Stimulated activated CD8-positive, alpha-beta memory T cell treated with anti-CD3 and anti-CD28 coated beads, Interleukin-7, amount 100 ng/mL, for 1 hour (primary cell): ENCODE data around the gene ITGA6.
A peak's percentile ranks its signal among the peaks of the same experiment; 100 is the strongest.

Source experiments
- DNase-seq, 2 donors: peaks; one replicate each; pipeline ENCODE4 v3.0.0-alpha.2; 2020; ENCODE audit warnings: low read depth in 2 of 2

ITGA6 gene

GRCh38 chr2:172427256-172427989 lies at the start of gene ITGA6:
ITGA6 (plus strand) TSS chr2:172427586.
- DNase-seq = peak; percentile 42 to 60

GRCh38 chr2:172380436-172381274 lies 46.7 kb upstream of the ITGA6 start:
- no peak for DNase-seq

- DNase-seq = no peak
Observed at GRCh38 chr2:172381275-172382027, 45.9 kb upstream of the ITGA6 start.

- no peak for DNase-seq
Observed at GRCh38 chr2:172387361-172387760, 40.0 kb upstream of the ITGA6 start.

- no peak for DNase-seq
Observed at GRCh38 chr2:172389685-172390339, 37.6 kb upstream of the ITGA6 start.

- DNase-seq = no peak
Observed at GRCh38 chr2:172394002-172394401, 33.4 kb upstream of the ITGA6 start.

- DNase-seq = no peak
Observed at GRCh38 chr2:172395503-172395902, 31.9 kb upstream of the ITGA6 start.

- DNase-seq = no peak
Observed at GRCh38 chr2:172397148-172397834, 30.1 kb upstream of the ITGA6 start.

GRCh38 chr2:172398440-172398839 lies 28.9 kb upstream of the ITGA6 start:
- no peak for DNase-seq

- DNase-seq = no peak
Observed at GRCh38 chr2:172399765-172400164, 27.6 kb upstream of the ITGA6 start.

- DNase-seq = no peak
Observed at GRCh38 chr2:172402198-172402597, 25.2 kb upstream of the ITGA6 start.

GRCh38 chr2:172403402-172403801 lies 24.0 kb upstream of the ITGA6 start:
- no peak for DNase-seq

GRCh38 chr2:172403881-172404468 lies 23.4 kb upstream of the ITGA6 start:
- no peak for DNase-seq

- DNase-seq = no peak
Observed at GRCh38 chr2:172404824-172405223, 22.6 kb upstream of the ITGA6 start.

GRCh38 chr2:172405673-172406072 lies 21.7 kb upstream of the ITGA6 start:
- no peak for DNase-seq

GRCh38 chr2:172408143-172408766 lies 19.1 kb upstream of the ITGA6 start:
- no peak for DNase-seq

- DNase-seq = no peak
Observed at GRCh38 chr2:172409042-172409441, 18.3 kb upstream of the ITGA6 start.

GRCh38 chr2:172412984-172413492 lies 14.3 kb upstream of the ITGA6 start:
- no peak for DNase-seq

GRCh38 chr2:172415157-172415864 lies 12.1 kb upstream of the ITGA6 start:
- DNase-seq = no peak

- no peak for DNase-seq
Observed at GRCh38 chr2:172415865-172416183, 11.6 kb upstream of the ITGA6 start.
